VCaP (cell line): ENCODE results near the gene KCNK3.
"Not testable (repeated sequence)": the region's sequence is repeated elsewhere in the genome, so short reads cannot be mapped to it uniquely, and the experiment has no call there.

Experiments
- H3K27ac ChIP-seq: fragments of 450-650 bp; 2 replicates; pipeline ENCODE4 v1.5.1; 2017
- CTCF ChIP-seq: fragments of 450-650 bp; conservative IDR thresholded peaks from 2 replicates; pipeline ENCODE4 v1.5.1; 2017; ENCODE audit warnings: mild to moderate bottlenecking, moderate library complexity

KCNK3 gene

GRCh38 chr2:26756337-26756736 lies 63.8 kb downstream of the KCNK3 start:
- no peak overlapping the region for H3K27ac ChIP-seq
- no peak for TF ChIP-seq CTCF

DNA sequence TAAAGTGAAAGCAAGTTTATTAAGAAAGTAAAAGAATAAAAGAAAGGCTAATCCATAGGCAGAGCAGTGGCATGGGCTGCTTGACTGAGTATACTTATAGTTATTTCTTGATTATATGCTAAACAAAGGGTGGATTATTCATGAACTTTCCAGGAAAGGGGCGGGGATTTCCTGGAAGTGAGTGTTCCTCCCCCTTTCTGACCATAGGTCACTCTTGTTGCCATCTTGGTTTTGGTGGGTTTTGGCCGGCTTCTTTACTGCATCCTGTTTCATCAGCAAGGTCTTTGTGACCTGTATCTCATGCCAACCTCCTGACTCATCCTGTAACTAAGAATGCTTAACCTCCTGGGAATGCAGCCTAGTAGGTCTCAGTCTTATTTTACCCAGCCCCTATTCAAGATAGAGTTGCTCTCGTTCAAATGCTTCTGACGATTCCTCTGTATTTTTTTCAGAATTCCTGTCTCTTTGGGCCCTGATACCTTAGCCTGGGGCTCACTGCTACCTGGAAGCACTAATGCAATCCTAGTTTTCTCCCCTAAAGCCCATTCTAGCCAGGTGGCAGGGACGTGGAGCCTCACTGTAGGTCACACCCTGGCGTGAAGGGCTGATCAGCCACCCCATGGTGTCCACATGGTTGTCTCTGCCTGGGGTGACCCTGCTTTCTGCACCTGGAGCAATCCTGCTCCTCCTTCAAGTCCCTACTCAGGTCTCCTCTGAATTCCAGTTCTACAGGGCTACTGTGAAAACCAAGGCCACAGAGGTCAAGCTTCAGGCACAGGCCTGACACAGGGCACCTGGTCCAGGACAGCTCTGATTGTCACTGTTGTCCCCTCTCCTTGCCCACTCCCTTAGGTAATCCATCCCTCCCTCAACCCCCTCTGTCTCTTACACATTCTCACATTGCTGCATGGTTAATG lies 65.6 kb downstream of the KCNK3 start:
- H3K27ac ChIP-seq = peak overlapping the region; percentile 19; the same call in 1 of the 2 replicates
- no peak for TF ChIP-seq CTCF

GRCh38 chr2:26758790-26759321 lies 66.3 kb downstream of the KCNK3 start:
- H3K27ac ChIP-seq = 0 out of 2 replicates have a peak overlapping the region, but pooled peaks have one; percentile 19
- no peak for TF ChIP-seq CTCF

DNA sequence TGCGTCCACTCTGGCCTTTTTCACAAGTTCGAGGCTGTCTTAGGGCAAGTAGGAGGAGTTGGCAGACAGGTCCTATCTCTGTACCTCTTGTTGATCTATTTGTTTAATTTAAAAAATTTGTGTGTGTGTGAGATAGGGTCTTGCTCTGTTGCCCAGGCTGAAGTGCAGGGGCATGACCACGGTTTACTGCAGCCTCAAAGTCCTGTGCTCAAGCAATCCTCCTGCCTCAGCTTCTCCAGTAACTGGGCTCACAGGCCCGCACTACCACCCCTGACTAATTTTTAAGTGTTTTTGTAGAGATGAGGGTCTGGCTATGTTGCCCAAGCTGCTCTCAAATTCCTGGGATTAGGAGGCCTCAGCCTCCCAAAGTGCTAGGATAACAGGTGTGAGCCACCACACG lies 67.3 kb downstream of the KCNK3 start:
- no peak overlapping the region for H3K27ac ChIP-seq
- no peak for TF ChIP-seq CTCF

- not testable (repeated sequence) for H3K27ac ChIP-seq
Observed at GRCh38 chr2:26760991-26761390, 68.5 kb downstream of the KCNK3 start.

- TF ChIP-seq CTCF = no peak
- peak overlapping the region; percentile 100; the same call in 1 of the 2 replicates for H3K27ac ChIP-seq
Observed at GRCh38 chr2:26763019-26763418, 70.5 kb downstream of the KCNK3 start.

DNA sequence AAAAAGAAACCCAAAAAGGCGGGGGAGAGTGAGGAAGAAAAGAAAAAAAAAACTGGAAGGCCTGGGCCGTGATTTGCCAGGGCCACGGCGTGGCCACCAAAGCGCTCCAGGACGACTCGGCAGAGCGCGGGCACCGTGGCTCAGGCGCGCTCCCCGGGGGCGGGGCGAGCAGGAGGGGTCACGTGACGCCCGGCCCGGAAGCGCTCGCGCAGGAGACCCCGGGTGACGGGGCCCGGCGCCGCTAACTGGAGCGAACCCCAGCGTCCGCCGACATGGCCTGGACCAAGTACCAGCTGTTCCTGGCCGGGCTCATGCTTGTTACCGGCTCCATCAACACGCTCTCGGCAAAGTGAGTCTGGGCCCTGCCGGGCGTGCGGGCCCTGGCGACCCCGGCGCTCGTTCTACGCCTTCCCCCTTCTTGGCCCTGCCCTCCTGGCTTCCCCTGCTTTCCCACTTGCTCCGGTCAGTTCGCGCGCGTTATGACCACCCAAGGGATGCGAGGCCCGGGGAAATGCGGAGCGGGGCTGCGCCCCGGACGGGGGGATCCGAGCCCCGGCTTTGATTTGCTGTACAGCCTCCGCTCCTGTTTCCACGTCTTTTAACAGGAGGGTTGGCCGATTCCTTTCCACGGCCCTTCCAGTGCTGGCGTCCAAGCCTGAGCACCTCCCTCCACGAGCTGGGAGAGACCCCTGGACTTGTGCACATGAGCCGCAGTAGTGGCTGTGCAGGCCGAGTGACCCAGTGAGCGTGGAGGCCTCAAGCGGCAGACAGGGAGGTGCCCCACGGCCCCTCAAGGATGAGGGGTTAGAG lies 71.8 kb downstream of the KCNK3 start, which contains the start of gene SLC35F6:
SLC35F6 (plus strand) TSS at position 207 of the 810 bp plus-strand sequence; CDS start at position 273, 66 bp downstream.
- peak within 1 kb of the TSS; percentile 100 for H3K27ac ChIP-seq
- no peak for TF ChIP-seq CTCF
